ENCODE data around the gene SLC38A10.

Gene SLC38A10

GRCh38 chr17:81259058-81259605, 36.0 kb downstream of the SLC38A10 start:
- TF ChIP-seq, protein P1, sequence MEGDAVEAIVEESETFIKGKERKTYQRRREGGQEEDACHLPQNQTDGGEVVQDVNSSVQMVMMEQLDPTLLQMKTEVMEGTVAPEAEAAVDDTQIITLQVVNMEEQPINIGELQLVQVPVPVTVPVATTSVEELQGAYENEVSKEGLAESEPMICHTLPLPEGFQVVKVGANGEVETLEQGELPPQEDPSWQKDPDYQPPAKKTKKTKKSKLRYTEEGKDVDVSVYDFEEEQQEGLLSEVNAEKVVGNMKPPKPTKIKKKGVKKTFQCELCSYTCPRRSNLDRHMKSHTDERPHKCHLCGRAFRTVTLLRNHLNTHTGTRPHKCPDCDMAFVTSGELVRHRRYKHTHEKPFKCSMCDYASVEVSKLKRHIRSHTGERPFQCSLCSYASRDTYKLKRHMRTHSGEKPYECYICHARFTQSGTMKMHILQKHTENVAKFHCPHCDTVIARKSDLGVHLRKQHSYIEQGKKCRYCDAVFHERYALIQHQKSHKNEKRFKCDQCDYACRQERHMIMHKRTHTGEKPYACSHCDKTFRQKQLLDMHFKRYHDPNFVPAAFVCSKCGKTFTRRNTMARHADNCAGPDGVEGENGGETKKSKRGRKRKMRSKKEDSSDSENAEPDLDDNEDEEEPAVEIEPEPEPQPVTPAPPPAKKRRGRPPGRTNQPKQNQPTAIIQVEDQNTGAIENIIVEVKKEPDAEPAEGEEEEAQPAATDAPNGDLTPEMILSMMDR (conservative IDR thresholded peaks at IDR 0.05; ENCODE audit: low read length): no peak
- no peak for DNase-seq (ENCODE audit: low read depth)
- H3K4me3 ChIP-seq (ENCODE audit: low read length): no peak overlapping the region

- H3K4me3 ChIP-seq (ENCODE audit: low read length): no peak overlapping the region
- TF ChIP-seq, protein P1 (conservative IDR thresholded peaks at IDR 0.05; ENCODE audit: low read length): no peak
- no peak for DNase-seq (ENCODE audit: low read depth)
Observed at GRCh38 chr17:81258292-81258691, 36.8 kb downstream of the SLC38A10 start.

DNA sequence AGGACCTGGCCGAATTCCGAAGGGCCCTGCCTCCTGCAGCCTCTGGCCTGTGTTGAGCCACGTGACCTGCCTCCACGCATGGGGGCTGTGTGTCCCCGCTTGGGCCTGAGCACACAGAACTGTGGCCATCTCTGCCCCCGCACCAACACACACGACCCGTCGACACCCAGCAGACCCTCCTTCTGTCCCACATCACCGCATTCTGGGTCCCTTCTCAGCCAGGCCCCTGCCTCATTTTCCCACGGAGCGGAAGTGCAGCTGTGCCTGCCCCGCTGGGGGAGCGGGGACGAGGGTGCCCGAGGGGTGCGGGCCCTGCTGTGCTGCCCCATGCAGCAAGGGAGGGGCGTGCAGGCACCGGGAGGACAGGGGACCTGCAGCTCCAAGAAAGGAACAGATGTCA, 37.6 kb downstream of the SLC38A10 start:
- TF ChIP-seq, protein P1 (conservative IDR thresholded peaks at IDR 0.05; ENCODE audit: low read length): no peak
- no peak overlapping the region for H3K4me3 ChIP-seq (ENCODE audit: low read length)
- DNase-seq (ENCODE audit: low read depth): no peak

- no peak overlapping the region for H3K4me3 ChIP-seq (ENCODE audit: low read length)
- DNase-seq (ENCODE audit: low read depth): peak; percentile 19
- TF ChIP-seq, protein P1 (conservative IDR thresholded peaks at IDR 0.05; ENCODE audit: low read length): no peak
Observed at GRCh38 chr17:81256616-81257015, 38.5 kb downstream of the SLC38A10 start.

GRCh38 chr17:81254955-81255717, 40.0 kb downstream of the SLC38A10 start:
- DNase-seq (ENCODE audit: low read depth): peak; percentile 74
- H3K4me3 ChIP-seq (ENCODE audit: low read length): peak overlapping the region; percentile 24
- TF ChIP-seq, protein P1 (conservative IDR thresholded peaks at IDR 0.05; ENCODE audit: low read length): peak; percentile 69

DNA sequence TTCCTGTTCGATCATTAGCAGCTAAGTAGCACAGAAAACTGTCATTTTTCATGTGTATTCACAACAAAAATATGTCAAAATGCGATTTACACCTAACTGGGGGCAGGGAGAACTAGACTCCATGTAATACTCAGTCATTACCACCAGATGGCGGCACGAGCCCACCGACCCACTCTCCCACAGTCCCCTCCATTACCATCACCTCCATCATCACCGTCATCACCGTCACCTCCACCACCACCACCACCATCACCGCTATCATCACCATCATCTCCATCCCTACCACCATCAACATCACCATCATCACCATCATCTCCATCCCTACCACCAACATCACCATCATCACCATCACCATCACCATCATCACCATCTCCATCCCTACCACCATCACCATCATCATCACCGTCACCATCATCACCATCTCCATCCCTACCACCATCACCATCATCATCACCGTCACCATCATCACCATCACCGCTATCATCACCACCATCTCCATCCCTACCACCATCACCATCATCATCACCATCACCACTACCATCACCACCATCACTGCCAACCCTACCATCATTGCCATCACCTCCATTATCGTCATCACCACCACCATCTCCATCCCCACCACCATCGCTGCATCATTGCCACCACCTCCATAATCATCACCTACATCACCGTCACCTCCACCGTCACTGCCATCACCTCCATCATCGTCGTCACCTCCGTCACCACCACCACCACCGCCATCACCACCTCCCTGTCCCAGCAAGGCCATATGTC, 41.6 kb downstream of the SLC38A10 start:
- no peak overlapping the region for H3K4me3 ChIP-seq (ENCODE audit: low read length)
- TF ChIP-seq, protein P1 (conservative IDR thresholded peaks at IDR 0.05; ENCODE audit: low read length): peak; percentile 73
- peak; percentile 23 for DNase-seq (ENCODE audit: low read depth)

Data from AG10803 (cell line).